HG02798 (cell line): ENCODE data around the gene SLC16A3.

Experiments used
- ATAC-seq: cut with Tn5 transposase; IDR thresholded peaks from one replicate; pipeline ENCODE4 v1.9.1; 2021; ENCODE audit warnings: mild to moderate bottlenecking; ENCODE audit not compliant: unreplicated experiment, poor library complexity

Gene SLC16A3

DNA sequence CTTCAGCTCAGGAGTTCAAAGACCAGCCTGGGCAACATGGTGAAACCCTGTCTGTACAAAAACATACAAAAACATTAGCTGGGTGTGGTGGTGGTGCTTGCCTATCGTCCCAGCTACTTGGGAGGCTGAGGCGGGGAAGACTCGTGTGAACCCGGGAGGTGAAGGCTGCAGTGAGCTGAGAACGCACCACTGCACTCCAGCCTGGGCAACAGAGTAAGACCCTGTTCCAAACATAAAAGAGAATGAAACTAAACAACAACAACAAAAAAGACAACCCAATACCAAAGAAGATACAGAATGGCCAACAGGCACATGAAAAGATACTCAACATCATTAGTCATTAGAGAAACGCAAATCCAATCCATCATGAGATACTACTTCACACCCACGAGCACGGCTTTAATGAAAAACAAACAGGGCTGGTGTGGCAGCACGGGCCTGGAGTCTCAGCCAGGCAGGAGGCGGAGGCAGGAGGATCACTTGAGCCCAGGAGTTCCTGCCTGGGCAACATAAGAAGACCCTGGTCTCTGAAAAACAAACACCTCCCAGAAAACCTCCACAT is 7.4 kb upstream of the SLC16A3 start:
- no peak for ATAC-seq

DNA sequence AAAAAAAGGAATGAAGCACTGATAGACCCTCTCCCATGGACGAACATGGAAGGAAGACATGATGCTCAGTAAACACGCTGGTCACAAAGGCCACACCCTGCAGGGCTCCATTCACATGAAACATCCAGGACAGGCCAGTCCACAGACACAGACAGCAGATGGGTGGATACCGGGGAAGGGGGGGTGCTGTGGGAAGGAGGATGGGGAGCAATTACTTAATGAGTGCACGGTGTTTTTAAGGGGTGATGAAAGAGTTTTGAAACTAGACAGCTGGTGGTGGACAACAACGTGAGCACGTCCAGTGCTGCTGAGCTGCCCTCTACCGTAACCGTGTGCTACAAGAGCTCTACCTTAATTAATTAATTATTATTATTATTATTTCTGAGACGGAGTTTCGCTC is 6.0 kb upstream of the SLC16A3 start:
- ATAC-seq, result no peak

DNA sequence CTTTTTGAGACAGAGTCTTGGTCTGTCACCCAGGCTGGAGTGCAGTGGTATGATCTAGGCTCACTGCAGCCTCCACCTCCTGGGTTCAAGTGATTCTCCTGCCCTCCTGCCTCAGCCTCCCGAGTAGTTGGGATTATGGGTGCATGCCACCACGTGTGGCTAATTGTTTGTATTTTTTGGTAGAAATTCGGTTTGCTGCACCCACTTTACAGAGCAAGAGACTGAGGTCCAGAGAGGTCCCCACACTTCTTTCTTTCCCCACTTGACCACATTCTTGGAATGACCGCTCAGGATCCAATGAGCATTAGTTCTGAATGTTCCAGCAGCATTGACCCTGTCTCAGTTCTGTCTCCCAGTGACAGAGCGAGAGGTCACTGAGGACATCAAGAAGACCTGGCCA is 5.3 kb upstream of the SLC16A3 start:
- no peak for ATAC-seq

DNA sequence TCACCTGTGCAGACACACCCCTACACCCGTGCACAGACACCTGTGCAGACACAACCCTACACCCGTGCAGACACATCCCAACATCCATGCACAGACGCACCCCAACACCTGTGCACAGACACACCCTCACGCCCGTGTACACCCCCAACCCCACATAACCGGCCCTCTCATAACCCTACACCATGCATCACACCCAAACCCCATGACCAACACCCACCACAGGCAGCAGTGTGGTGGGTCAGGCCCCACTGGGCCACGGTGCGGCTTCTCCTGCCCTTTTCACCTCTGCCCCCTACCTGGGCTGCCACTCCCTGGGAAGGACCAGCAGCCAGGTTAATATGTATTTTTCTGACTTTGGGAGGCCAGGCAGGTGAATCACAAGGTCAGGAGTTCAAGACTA is 4.2 kb upstream of the SLC16A3 start:
- no peak for ATAC-seq

DNA sequence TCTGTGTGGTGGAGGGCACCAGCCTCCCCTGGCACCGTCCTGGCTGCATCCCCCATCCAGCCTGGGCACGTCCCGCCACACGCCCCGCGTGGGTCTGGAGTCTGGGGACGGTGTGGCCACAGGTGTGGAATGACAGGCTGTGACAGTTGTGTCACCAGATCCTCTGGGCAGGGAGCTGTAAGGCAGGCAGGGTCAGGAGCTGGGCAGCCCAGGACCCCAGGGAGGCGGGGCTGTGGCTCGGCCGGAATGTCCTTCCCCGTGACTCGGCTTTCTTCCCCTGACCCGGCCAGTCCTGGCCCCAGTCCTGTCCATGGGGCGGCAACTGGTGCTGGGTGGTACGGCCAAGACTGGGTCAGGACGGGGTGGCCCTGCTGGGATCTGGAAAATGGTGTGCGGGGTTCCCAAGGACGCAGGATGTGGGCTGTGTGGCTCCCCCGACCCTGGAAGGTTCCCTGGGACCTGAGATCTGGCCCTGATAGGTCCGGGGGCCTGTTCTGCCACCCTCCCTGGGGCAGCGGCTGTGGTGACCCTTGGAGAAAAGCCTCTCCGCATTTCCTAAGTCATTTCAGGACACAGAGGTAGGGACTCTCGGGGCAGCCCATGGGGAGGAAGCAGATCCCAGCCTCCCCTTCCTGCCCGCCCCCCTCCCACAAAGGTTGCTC is 3.3 kb upstream of the SLC16A3 start:
- ATAC-seq, result no peak

DNA sequence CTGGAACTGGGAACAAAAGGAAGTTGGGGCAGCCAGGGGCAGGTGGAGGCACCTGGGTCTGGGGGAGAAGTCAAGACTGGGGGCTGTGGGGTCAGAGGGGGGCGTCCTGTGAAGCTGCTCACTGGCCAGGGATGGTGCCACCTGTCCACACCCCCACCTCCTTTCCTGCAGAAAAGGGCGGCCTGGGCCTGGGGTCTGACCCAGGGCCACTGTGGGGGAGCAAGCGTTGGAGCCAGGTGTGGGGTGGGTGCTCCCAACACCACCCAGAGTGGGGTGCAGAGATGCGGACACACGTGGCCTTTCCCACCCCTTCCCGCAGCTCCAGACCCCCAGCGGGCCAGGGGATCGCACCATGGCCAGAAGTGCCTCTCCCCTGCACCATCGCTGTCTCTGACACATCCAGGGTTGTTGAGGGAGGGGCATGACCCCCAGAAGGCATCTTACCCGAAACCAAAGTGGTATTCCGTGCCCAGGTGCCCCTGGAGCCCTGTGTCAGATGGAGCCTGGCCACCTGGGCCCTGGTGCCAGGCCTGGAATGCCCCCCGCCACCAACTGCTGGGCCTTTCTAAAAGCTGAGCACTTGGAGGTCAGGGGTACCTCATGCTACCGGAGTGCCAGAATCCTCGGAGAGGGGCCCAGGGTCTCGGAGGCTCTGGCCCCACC is 2.6 kb upstream of the SLC16A3 start:
- no peak for ATAC-seq

DNA sequence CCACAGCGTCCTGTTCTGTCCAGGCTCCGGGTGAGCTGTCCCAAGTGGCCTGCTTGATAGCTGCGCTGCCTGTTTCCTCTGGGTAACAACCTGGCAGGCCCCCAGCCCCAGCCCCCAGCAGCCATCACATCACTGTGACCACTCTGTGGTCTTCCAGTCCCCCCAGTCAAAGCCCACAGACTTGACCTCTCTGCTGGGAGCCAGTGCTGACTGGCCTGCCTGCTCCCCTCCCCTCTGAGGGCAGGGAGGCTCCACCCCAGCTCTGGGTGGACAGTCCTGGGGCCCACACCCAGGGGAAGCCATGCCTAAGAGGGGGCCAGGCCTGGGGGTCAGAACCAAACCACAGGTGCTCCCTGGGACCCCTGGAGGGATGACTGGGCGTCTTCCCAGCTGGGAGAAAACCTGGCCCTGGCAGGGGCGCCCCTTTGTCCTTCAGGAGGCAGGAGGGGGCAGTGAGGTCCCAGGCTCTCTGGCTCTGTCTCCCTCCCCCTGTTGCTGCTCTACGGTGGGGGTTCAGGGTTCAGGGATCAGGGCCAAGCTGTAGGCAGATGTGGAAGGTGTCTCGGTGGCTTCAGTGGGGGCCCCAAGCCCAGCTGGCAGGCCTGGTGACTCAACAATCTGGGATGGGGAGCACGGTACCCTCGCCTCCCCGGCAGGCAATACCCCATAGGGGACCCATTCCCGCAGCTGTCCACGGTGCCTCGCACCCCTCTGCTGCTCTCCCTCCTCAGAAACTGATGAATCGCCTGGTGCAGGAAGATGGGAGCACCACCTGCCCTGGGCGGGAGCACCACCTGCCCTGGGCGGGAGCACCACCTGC is 1.8 kb upstream of the SLC16A3 start:
- no peak for ATAC-seq

DNA sequence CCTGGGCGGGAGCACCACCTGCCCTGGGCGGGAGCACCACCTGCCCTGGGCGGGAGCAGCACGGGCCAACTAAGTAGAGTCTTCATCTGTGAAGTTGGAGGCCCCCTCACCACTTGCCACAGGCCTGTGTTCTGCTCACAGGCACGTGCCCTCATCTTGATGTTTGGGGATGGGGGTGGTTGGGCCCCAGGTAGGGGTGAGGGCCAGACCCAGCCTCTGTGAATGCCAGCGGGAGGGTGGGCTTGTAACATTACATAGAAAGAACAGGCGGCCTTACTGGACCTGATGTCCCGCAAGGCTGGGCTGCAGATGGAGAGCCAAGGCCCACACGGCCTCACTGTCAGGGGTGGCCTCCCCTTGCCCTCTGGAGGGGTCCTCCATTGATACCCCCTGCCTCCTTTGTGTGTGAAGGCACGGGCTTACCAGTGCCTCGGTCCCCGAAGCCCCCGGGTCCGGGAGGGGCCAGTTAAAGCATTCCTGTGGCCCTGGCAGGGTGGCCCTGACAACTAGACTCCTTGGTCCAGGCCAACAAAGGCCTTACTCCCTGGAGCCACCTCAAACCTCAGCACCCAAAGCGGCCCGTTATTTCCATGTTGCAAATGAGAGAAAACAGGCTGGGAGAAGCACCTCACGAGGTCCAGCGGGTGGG is 1.1 kb upstream of the SLC16A3 start:
- ATAC-seq, result no peak

DNA sequence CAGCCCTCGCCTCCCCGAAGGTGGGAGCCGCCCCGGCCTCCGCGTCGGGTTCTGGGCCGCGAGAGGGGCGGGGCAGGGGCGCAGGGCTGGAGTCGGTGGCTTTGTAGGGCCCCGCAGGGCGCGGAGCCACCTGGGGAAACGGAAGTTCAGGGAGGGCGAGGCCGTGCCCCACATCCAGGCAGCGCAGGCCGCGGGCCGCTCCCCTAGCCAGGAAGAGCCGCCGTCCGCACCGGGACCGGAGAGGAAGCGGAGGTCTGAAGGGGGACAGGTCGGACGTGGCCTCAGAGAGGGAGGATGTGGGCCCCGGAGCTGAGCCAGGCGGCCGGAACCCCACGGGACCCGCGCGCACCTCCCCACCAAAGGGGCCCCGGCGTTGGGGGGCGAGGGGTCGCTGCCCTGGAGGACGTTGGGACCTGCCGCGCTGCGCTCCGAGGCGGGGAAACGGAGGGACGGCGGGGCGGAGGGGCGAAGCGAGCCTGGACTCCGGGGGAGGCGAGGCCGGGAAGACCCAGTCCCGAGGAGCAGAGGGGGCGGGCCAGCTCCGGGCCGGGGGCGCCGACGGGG is 482 bp upstream of the SLC16A3 start:
- peak; percentile 17 for ATAC-seq

DNA sequence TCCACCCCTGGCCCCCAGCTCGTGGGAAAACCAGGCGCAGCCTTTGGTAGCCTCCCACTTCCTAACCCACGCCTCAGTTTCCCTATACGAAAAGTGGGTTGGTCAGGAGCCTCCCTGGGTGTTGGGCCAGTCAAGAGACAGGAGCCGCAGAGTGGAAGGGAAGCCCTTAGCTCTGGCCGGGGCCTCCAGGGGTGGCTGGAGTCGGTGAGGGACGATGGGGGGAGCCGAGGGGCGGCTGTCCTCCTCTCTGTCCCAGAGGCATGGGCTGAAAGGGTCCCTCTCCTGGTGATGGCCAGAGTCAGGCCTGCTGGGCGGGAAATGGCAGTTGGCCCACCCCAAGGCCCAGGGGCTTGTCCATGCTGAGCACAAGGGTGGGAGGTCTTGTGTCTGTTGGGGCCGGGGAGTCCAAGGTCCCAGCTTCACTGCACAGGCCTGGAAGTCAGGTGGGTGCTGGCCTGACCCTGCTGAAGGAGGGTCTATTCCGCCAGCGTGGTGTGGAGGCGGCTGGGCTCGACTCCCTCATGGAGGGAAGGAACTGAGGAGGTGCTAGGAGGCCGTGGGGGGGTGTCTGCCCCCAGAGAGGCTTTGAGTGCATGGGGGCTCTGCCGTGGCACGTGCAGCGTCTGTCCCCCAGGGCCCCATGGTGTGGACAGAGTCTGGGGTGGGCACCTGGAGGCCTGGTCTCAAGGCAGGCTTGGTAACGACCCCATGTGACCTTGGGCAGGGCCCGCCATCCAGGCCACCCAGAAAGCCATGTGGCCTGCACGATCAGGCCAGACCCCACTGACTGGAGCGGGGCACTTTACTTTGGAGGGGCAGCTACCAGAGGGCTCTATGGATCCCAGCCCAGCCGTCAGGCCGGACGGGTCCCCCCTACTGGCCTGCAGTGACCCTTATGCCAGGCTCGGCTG is 1.1 kb downstream of the SLC16A3 start:
- ATAC-seq, result no peak

DNA sequence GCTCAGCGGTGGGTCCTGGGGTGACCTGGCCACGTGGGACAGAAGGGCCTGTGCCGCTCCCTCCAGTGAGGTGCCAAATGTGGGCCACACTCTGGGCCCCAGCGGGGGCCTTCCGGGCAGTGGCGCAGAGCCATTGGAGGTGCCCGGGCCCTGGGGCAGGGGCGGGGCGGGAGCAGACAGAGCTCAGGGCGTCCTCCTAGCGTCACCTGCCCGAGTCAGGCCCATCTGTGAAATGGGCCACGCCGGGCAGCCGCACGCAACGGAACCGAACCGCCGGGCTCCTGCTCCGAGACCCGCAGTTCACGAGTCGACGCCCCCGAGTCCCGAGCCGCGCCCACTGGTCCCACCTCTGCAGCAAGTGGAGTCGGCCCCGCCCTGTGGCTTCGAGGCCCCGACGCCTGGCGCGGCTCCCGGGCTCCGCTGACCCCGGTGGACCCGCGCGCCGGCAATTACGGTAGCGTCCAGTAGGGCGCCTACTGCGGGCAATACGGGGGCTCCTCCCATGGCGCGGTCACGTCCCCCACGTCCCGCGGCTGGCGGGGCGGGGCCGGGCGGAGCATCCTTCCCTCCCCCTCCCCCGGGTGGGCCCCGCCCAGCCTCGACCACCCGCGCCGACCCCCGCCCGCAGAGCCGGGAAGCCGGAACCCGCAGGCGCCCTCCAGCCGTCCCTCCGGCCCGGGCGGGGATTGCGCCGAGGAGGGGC is 1.9 kb downstream of the SLC16A3 start:
- peak; percentile 38 for ATAC-seq

DNA sequence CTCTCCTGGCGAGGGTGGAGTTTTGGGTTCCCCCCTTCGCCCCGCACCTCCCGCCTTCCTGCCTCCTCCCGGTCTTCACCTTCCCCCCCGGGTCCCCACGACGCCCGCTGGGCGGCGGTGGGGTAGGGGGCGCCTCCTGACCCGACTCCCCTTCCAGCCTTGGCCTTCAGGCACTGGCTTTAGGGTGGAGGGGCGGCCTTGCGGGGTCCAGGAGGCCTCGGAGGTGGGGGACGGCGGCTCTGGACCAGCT is 2.4 kb downstream of the SLC16A3 start:
- ATAC-seq, result no peak

DNA sequence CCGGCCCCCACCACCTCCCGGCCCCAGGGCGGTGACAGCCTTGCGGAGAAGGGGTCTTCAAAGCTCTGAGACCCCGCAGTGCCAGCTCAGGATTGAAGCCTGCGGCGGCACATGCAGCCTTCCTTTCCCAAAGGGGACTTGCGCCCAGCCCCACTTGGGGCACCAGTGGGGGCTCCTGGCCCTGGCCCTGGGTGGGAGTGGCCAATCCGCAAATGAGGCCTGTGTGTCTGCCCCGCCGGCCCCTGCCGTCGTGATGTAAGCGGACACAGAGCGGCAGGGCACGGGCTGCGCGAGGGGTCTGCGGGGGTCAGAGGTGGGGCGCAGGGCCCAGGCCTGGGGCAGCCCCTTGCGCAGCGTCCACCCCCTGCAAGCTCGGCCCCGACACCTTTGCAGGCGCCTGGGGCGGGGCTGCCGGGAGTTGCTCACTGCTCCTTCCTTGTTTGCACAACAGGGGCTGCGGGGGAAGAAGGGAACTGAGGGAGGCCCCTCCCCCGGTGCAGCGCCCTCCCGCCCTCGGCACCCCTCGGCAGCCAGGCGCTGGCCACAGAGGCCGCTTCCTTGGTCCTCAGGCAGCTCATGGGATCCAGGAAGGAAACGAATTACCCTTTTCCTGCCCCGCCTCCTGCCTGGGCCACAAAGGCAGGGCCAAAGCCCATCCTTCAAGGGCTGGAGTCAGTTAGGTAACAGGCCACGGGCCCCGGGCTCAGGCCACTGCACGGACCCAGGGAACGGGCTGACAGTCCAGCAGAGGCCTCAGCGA is 2.9 kb downstream of the SLC16A3 start:
- no peak for ATAC-seq

DNA sequence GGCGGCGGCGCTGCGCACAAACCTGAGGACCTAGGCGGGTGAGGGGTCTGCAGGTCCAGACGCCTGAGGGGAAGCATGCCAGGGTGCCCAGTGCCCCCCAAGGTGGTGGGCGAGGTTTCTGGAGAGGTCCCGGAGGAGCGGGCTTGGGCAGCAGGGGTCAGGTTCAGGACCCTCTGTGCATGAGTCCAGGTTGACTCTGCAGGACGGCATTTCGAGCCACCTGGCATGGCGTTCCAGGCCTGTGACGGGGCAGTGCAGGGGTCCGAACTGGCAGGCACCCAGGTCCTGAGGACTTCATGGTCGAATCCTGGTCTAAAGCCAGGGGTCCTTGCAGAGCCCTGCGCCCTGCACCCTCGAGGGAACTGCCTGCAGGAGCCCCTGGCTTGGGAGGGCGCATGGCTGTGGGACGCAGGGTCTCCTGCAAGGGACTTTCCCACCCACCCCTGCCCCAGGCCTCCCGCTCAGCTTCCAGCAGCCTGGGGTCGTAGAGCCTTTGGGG is 3.5 kb downstream of the SLC16A3 start:
- no peak for ATAC-seq

DNA sequence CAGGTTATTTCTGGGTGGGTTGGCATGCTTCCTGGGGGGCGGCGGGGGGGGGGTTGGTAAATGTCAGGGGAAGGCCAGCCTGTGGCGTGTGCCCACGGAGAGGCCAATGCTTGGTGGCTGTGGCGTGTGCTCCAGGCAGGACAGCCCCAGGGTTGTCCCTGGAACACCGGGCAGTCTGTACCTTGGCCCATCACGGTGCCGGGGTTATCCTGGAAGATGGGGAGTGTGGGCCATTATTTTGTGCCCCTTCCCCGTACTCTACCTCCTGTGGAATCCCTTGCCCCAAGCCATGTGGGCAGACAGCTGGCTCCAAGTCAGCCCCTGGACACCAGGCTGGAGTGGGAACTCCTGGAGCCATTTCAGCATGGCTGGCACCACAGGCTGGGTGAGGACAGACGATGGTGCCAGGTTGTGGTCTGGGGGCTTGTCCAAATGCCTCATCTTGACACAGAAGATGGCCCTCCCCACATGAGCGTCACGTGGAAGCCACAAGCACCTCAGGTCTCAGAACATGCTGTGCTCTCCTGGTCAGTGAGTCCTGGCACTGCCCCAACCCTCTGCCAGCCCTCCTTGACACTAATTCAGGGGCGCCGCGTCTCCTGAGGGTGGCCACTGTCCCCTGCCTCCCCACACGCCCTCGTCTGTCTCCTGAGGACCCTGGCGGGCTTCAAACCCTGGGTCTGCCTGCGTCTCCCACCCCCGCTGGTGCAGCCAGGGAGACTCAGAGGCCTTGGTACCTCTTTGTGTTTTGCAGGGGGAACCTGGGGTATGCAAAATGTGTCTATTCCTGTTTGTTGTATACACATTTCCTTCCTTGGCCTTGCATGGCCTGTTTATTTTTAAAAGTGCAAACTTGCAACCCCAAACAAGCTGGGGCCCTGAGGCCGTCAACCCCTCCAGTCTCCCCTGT is 4.3 kb downstream of the SLC16A3 start:
- ATAC-seq, result no peak

DNA sequence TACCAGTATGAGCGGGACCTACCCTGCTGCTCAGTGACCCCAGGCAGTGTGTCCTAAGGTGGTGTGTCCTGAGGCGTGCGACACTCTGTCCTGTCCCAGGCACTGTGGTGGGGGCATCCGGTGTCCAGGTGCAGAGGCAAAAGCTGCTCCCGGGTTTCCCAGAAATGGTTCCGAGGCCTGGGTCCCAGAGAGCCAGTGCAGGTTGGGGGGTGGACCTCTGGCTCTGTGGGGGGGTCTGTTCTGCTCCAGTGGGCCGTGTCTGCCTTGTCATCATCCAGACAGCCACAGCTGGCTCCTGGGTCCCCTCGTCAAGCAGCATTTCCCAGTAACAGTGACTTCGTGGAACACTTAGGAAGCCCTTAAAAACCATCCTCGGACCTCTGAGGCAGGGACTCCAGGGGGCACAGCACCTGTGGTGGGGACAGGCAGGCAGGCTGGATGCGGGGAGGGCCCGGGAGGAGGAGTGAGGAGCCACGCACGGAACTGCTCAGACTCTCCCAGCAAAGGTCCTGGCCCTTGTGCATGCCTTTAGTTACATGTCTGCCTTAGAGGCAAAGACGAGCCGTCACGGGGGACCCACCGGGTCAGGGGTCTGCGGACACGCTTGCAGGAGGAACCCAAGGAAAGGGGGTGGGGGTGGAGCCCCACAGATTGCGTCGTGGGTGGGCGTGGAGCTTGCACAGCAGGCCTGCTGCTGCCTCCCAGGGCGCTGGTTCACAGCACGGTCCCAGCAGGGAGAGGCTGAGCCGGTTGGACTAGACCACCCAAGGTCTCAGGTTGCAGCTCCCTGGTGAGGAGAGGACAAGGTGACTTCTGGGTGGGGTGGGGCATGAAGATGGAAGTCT is 5.6 kb downstream of the SLC16A3 start:
- no peak for ATAC-seq
